K562 (cell line): ENCODE measurements around the gene ZNF521. TPM values are rescaled to one million over a fixed set of nuclear protein-coding genes. Genes with fewer than 3 reads are reported as not detected.

ENCODE experiments used
- ATAC-seq: fragments of 200-7000 bp; cut with Tn5 transposase; 3 replicates; pipeline ENCODE4 v1.9.1; 2020; ENCODE audit warnings: moderate library complexity
- BruUV-seq: library from RNA; stranded (reverse); fragments of 400-500 nt; replicated peaks from 2 replicates; lab custom pipeline; 2021; lab: Mats Ljungman, UMichigan
- CTCF ChIA-PET: fragments of 300-600 bp; formaldehyde crosslinking; extraction: SDS; loops from one replicate; lab custom pipeline; 2021; ENCODE audit warnings: low intra/inter-chr PET ratio; lab: Yijun Ruan, JAX
- POLR2A ChIA-PET: fragments of 300-600, 350-650 bp; sonication (Branson Sonifier 250); formaldehyde crosslinking; extraction: SDS; loops from one replicate; lab custom pipeline; 2021; ENCODE audit warnings: antibody characterized with exemption, inconsistent platforms; lab: Yijun Ruan, JAX
- DNase-seq, 4 experiments: peaks; one replicate each; pipeline versions ENCODE4 v3.0.0 to v3.0.0-alpha.2; 2011 to 2018; ENCODE audit warnings: low spot score in 3 of 4, mixed read lengths in 3 of 4; ENCODE audit errors: extremely low read depth in 1 of 4
- FAIRE-seq: peaks from 2 replicates; lab custom pipeline; 2011; peaks lifted over from hg19 to GRCh38; lab: Jason Lieb, UNC
- H2AFZ ChIP-seq: 2 replicates; pipeline ENCODE4 v1.6.0; 2011; ENCODE audit warnings: low read depth, low read length, control low read depth, inconsistent platforms
- H3K27ac ChIP-seq: fragments of 200-600 bp; 3 replicates; pipeline ENCODE4 v1.8.0; 2011; ENCODE audit warnings: low read depth, mild to moderate bottlenecking, control low read depth, inconsistent platforms, low read length, moderate library complexity, mixed read lengths; ENCODE audit errors: extremely low read depth
- H3K27me3 ChIP-seq, 2 experiments: fragments of 300-600 bp in 1 of 2; 2 replicates in 1 of 2; 3 replicates in 1 of 2; pipeline versions ENCODE4 v1.6.0 to v1.8.0; 2011; ENCODE audit warnings: inconsistent platforms in 2 of 2, low read length in 2 of 2, mild to moderate bottlenecking in 1 of 2, mixed read lengths in 1 of 2, moderate library complexity in 1 of 2; ENCODE audit not compliant: control insufficient read depth in 2 of 2, insufficient read depth in 2 of 2
- H3K36me3 ChIP-seq: fragments of 300-600 bp; 3 replicates; pipeline ENCODE4 v1.8.0; 2011; ENCODE audit warnings: mild to moderate bottlenecking, low read length, inconsistent platforms; ENCODE audit not compliant: control insufficient read depth, insufficient read depth
- H3K4me1 ChIP-seq, 2 experiments: fragments of 200-600 bp in 1 of 2; replicated peaks in 1 of 2; 2 replicates in 1 of 2; 3 replicates in 1 of 2; pipeline versions ENCODE4 v1.5.1 to v1.8.0; 2011; ENCODE audit warnings: inconsistent platforms in 2 of 2, low read length in 2 of 2, mild to moderate bottlenecking in 1 of 2, mixed read lengths in 1 of 2, moderate library complexity in 1 of 2; ENCODE audit not compliant: control insufficient read depth in 2 of 2, insufficient read depth in 2 of 2
- H3K4me2 ChIP-seq: 2 replicates; pipeline ENCODE4 v1.6.1; 2011; ENCODE audit warnings: low read length, control low read depth, inconsistent platforms, mixed read lengths; ENCODE audit not compliant: insufficient read depth
- H3K4me3 ChIP-seq: fragments of 200-600 bp; sonication (generic), shearing (Covaris generic); 2 replicates; pipeline ENCODE4 v1.5.1; 2016; ENCODE audit warnings: control low read depth, inconsistent platforms
- H3K79me2 ChIP-seq: fragments of 200-600 bp; 3 replicates; pipeline ENCODE4 v1.8.0; 2011; ENCODE audit warnings: low read length, inconsistent platforms; ENCODE audit not compliant: control insufficient read depth, insufficient read depth
- H3K9ac ChIP-seq, 2 experiments: 2 replicates each; pipeline versions ENCODE4 v1.6.0 to v1.6.1; 2011; ENCODE audit warnings: low read depth in 2 of 2, low read length in 2 of 2, control low read depth in 1 of 2, inconsistent platforms in 1 of 2, mild to moderate bottlenecking in 1 of 2, mixed read lengths in 1 of 2; ENCODE audit not compliant: insufficient read depth in 1 of 2
- H3K9me1 ChIP-seq: one replicate; pipeline ENCODE4 v1.6.0; 2011; ENCODE audit warnings: inconsistent platforms, mild to moderate bottlenecking, low read length, moderate library complexity; ENCODE audit not compliant: control insufficient read depth, insufficient read depth
- H3K9me3 ChIP-seq: replicated peaks from 2 replicates; pipeline ENCODE4 v1.5.1; 2011; ENCODE audit warnings: low read depth, low read length, inconsistent platforms; ENCODE audit not compliant: control insufficient read depth, insufficient read depth
- H4K20me1 ChIP-seq: replicated peaks from 2 replicates; pipeline ENCODE4 v1.6.1; 2011; ENCODE audit warnings: low read length, inconsistent platforms, mixed read lengths; ENCODE audit not compliant: control insufficient read depth, insufficient read depth
- ETV1 ChIP-seq: fragments of 450-650 bp; conservative IDR thresholded peaks from 2 replicates; pipeline ENCODE4 v1.6.1; 2016; ENCODE audit warnings: missing genetic modification characterization, control low read depth, low read depth, missing compliant biosample characterization
- HDAC3 ChIP-seq: fragments of 450-650 bp; IDR thresholded peaks from 2 replicates; pipeline ENCODE4 v1.6.1; 2018; ENCODE audit warnings: borderline replicate concordance, mild to moderate bottlenecking, moderate library complexity; ENCODE audit not compliant: partially characterized antibody
- PHB ChIP-seq: fragments of 250-450 bp; sonication (Bioruptor Pico); IDR thresholded peaks from 2 replicates; pipeline ENCODE4 v1.5.0; 2021
- ZNF717 ChIP-seq: fragments of 250-450 bp; sonication (Bioruptor Pico); IDR thresholded peaks from 2 replicates; pipeline ENCODE4 v1.5.0; 2021
- WGBS: fragments of 100-300 bp; shearing (Covaris generic); methylation state at CpG from one replicate; pipeline ENCODE4 v1.1.6; 2016; ENCODE audit warnings: low coverage, mixed read lengths; ENCODE audit not compliant: insufficient coverage; ENCODE audit errors: missing lambda C conversion rate; 5-methylcytosine and 5-hydroxymethylcytosine counted together
- in situ Hi-C: fragments of 300-500 bp; cut with MboI; formaldehyde crosslinking; loops from 4 replicates; pipeline ENCODE4 v1.15.0; 2018; ENCODE audit warnings: inconsistent platforms, mixed read lengths
- intact Hi-C: fragments of 100-400 bp; cut with micrococcal nuclease; formaldehyde crosslinking; loops from 2 replicates; pipeline ENCODE4 v1.14.2; 2022
- polyA plus RNA-seq, 8 experiments: library from polyadenylated mRNA; depleted of rRNA in 4 of 8; stranded (reverse) in 5 of 8; unstranded in 3 of 8; fragments of >200 nt; fragmentation: Nextera tagmentation in 2 of 8; fragmentation: Illumina TruSeq in 1 of 8; extraction: Ambion mirVana in 2 of 8; extraction: Trizol in 1 of 8; gene quantifications; 2 replicates each; pipeline versions ENCODE4 v1.2.1 to v1.2.3, GENCODE V29; 2011 to 2014; ENCODE audit warnings: inconsistent platforms in 1 of 8, missing spikeins in 1 of 8
- total RNA-seq, 7 experiments: library from RNA; depleted of rRNA in 6 of 7; stranded (reverse); fragments of >200 nt in 6 of 7; fragmentation: Illumina TruSeq in 2 of 7; extraction: Trizol in 2 of 7; gene quantifications; 2 replicates each; pipeline versions ENCODE4 v1.2.1 to v1.2.3, GENCODE V29; 2011 to 2021; ENCODE audit warnings: low replicate concordance in 1 of 7
- TF ChIP-seq, protein P1 (sequence below): sonication (generic); formaldehyde crosslinking; IDR thresholded peaks from 2 replicates; pipeline ENCODE4 v1.8.1; 2023; ENCODE audit warnings: mild to moderate bottlenecking, missing genetic modification reagents
- TF ChIP-seq, protein P2 (sequence below): fragments of 450-650 bp; IDR thresholded peaks from 2 replicates; pipeline ENCODE4 v1.6.1; 2016; ENCODE audit warnings: mild to moderate bottlenecking, moderate library complexity
- TF ChIP-seq, protein P3 (sequence below): fragments of 450-650 bp; formaldehyde crosslinking; conservative IDR thresholded peaks from 2 replicates; pipeline ENCODE4 v1.4.0; 2022; ENCODE audit warnings: mild to moderate bottlenecking, missing genetic modification characterization

Gene ZNF521
- total and polyA plus RNA-seq, 9 of the 15 experiments (the other 6 are each of a cell fraction or from before 2014, with no cell fraction given), result 1.2 to 5.8 (median 1.6) TPM

DNA sequence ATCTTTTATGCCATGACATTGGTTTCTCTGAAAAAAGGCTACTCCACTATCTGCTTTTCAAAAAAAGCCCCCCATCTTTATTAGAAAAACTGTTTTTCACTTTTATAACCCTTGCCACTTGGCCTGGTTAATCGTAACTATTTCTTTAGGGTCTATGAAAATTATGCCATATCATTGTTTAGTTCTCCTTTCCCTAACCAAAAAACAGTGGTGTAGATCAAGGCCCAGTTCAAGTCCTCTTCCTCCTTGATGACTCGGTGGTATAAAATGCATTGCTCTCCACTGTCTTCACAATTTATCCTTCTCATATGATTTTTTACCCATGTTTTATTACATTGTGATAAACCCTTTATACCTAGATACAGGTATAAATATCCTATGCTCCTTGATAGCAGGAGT lies 205.5 kb downstream of the ZNF521 start:
- H3K4me3 ChIP-seq, result no peak overlapping the region
- no peaks in the 10 kb centered on the region for H3K9me1 ChIP-seq
- no peak overlapping the region for H3K4me2 ChIP-seq
- no peak for DNase-seq
- in situ Hi-C loops (no loop called here), intact Hi-C loops (no loop called here)
- 8% methylated on average over 2 of the region's 2 CpGs for WGBS
- no peaks in the 10 kb centered on the region for H3K9me3 ChIP-seq
- CTCF ChIA-PET, result no interaction called here
- no peaks in the 10 kb centered on the region for H4K20me1 ChIP-seq
- H3K79me2 ChIP-seq, result no peaks in the 10 kb centered on the region
- no peak for ATAC-seq
- no peaks in the 10 kb centered on the region for H3K27me3 ChIP-seq
- no peaks in the 10 kb centered on the region for H3K36me3 ChIP-seq
- no peak for FAIRE-seq
- POLR2A ChIA-PET, result interaction anchor here (0.7 kb wide), 1 partner anchor 22 kb away, joined by 3 read pairs; no protein-coding TSS in a partner anchor
- H3K27ac ChIP-seq, result no peak overlapping the region
- H3K4me1 ChIP-seq, result no peaks in the 10 kb centered on the region
- H3K9ac ChIP-seq, result no peak overlapping the region
- no TSS peak for BruUV-seq
- no peak overlapping the region for H2AFZ ChIP-seq
- TF ChIP-seq ZNF717 (no peak), ETV1 (tag) (no peak), PHB (no peak), HDAC3 (no peak)
- TF ChIP-seq, protein P1, sequence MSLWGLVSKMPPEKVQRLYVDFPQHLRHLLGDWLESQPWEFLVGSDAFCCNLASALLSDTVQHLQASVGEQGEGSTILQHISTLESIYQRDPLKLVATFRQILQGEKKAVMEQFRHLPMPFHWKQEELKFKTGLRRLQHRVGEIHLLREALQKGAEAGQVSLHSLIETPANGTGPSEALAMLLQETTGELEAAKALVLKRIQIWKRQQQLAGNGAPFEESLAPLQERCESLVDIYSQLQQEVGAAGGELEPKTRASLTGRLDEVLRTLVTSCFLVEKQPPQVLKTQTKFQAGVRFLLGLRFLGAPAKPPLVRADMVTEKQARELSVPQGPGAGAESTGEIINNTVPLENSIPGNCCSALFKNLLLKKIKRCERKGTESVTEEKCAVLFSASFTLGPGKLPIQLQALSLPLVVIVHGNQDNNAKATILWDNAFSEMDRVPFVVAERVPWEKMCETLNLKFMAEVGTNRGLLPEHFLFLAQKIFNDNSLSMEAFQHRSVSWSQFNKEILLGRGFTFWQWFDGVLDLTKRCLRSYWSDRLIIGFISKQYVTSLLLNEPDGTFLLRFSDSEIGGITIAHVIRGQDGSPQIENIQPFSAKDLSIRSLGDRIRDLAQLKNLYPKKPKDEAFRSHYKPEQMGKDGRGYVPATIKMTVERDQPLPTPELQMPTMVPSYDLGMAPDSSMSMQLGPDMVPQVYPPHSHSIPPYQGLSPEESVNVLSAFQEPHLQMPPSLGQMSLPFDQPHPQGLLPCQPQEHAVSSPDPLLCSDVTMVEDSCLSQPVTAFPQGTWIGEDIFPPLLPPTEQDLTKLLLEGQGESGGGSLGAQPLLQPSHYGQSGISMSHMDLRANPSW, result no peak
- TF ChIP-seq, protein P2, sequence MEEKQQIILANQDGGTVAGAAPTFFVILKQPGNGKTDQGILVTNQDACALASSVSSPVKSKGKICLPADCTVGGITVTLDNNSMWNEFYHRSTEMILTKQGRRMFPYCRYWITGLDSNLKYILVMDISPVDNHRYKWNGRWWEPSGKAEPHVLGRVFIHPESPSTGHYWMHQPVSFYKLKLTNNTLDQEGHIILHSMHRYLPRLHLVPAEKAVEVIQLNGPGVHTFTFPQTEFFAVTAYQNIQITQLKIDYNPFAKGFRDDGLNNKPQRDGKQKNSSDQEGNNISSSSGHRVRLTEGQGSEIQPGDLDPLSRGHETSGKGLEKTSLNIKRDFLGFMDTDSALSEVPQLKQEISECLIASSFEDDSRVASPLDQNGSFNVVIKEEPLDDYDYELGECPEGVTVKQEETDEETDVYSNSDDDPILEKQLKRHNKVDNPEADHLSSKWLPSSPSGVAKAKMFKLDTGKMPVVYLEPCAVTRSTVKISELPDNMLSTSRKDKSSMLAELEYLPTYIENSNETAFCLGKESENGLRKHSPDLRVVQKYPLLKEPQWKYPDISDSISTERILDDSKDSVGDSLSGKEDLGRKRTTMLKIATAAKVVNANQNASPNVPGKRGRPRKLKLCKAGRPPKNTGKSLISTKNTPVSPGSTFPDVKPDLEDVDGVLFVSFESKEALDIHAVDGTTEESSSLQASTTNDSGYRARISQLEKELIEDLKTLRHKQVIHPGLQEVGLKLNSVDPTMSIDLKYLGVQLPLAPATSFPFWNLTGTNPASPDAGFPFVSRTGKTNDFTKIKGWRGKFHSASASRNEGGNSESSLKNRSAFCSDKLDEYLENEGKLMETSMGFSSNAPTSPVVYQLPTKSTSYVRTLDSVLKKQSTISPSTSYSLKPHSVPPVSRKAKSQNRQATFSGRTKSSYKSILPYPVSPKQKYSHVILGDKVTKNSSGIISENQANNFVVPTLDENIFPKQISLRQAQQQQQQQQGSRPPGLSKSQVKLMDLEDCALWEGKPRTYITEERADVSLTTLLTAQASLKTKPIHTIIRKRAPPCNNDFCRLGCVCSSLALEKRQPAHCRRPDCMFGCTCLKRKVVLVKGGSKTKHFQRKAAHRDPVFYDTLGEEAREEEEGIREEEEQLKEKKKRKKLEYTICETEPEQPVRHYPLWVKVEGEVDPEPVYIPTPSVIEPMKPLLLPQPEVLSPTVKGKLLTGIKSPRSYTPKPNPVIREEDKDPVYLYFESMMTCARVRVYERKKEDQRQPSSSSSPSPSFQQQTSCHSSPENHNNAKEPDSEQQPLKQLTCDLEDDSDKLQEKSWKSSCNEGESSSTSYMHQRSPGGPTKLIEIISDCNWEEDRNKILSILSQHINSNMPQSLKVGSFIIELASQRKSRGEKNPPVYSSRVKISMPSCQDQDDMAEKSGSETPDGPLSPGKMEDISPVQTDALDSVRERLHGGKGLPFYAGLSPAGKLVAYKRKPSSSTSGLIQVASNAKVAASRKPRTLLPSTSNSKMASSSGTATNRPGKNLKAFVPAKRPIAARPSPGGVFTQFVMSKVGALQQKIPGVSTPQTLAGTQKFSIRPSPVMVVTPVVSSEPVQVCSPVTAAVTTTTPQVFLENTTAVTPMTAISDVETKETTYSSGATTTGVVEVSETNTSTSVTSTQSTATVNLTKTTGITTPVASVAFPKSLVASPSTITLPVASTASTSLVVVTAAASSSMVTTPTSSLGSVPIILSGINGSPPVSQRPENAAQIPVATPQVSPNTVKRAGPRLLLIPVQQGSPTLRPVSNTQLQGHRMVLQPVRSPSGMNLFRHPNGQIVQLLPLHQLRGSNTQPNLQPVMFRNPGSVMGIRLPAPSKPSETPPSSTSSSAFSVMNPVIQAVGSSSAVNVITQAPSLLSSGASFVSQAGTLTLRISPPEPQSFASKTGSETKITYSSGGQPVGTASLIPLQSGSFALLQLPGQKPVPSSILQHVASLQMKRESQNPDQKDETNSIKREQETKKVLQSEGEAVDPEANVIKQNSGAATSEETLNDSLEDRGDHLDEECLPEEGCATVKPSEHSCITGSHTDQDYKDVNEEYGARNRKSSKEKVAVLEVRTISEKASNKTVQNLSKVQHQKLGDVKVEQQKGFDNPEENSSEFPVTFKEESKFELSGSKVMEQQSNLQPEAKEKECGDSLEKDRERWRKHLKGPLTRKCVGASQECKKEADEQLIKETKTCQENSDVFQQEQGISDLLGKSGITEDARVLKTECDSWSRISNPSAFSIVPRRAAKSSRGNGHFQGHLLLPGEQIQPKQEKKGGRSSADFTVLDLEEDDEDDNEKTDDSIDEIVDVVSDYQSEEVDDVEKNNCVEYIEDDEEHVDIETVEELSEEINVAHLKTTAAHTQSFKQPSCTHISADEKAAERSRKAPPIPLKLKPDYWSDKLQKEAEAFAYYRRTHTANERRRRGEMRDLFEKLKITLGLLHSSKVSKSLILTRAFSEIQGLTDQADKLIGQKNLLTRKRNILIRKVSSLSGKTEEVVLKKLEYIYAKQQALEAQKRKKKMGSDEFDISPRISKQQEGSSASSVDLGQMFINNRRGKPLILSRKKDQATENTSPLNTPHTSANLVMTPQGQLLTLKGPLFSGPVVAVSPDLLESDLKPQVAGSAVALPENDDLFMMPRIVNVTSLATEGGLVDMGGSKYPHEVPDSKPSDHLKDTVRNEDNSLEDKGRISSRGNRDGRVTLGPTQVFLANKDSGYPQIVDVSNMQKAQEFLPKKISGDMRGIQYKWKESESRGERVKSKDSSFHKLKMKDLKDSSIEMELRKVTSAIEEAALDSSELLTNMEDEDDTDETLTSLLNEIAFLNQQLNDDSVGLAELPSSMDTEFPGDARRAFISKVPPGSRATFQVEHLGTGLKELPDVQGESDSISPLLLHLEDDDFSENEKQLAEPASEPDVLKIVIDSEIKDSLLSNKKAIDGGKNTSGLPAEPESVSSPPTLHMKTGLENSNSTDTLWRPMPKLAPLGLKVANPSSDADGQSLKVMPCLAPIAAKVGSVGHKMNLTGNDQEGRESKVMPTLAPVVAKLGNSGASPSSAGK, result no peak
- TF ChIP-seq, protein P3, sequence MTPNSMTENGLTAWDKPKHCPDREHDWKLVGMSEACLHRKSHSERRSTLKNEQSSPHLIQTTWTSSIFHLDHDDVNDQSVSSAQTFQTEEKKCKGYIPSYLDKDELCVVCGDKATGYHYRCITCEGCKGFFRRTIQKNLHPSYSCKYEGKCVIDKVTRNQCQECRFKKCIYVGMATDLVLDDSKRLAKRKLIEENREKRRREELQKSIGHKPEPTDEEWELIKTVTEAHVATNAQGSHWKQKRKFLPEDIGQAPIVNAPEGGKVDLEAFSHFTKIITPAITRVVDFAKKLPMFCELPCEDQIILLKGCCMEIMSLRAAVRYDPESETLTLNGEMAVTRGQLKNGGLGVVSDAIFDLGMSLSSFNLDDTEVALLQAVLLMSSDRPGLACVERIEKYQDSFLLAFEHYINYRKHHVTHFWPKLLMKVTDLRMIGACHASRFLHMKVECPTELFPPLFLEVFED (CRISPR knock-in tag), result no peak
